GM19463 (cell line): Measurements from ENCODE around the gene TRIM9.

Experiments used
- ATAC-seq: cut with Tn5 transposase; IDR thresholded peaks from one replicate; pipeline ENCODE4 v1.9.1; 2021; ENCODE audit warnings: mild to moderate bottlenecking, moderate library complexity; ENCODE audit not compliant: unreplicated experiment

The TRIM9 gene

DNA sequence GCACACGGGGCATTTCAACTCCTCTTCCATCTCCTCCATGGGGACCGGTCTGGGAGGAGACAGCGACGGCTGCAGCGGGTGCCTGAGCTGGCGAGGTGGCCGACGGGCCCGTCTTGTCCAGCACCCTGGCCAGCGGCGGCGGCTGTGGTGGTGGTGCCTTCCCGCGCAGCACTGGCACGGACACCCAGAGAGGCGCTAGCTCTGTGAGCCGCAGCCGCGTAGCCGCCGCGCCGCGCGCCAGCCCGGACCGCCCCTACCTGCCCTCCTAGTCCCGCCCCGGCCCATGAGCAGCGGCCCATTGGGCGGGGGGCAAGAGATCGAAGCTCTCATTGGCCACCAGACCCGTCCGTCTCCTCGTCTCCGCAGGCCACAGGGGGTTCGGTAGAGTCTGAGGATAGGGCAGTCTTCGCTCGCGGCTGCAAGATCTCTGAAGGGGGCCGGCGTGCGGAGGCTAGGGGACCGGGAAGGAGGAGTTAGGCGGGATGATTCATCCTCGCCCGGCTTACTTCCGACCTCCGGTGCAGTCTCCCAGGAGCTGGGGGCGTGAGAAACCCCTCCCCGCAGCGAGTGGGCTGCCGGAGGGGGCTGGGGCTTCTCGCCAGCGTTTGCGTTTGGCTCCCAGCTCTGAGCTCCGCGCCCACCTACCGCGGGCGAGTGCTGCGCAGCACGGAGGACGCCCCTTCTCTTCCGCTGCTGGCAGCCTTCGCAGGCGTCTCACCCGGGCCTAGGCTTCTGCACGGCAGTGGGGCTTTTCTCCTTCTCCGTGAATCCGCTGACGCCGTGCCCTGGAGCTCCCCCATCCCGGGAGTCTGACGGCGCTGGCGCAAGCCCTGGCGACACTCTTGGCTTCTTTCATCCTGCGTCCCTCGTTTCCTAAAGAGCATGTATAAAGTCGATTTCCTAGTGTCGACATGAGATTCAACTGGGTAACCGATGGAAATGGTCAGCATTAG lies at the start of gene TRIM9:
Gene TRIM9 (minus strand): TSS at position 205 of the 953 bp plus-strand sequence. CDS start 166 bp downstream, at position 39.
- peak; percentile 99 for ATAC-seq

DNA sequence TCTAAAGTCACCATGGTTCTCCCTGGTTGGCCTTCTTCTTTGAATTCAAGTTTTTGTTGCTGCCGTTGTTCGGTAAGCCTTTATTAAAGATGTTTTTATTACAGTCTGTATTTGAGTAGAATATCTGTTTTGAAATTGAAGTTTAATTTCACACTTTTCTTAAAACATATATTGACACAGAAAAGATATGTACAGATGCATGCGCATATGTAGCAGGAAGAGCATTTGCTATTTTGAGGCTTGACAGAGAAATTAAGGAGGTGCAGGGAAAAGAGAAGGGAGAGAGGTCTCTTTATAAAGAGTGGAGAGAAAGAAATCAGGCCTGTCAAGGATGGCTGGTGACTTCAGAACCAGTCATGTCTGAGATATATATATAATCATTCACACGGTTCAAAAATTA lies 46.0 kb upstream of the TRIM9 start:
- no peak for ATAC-seq

DNA sequence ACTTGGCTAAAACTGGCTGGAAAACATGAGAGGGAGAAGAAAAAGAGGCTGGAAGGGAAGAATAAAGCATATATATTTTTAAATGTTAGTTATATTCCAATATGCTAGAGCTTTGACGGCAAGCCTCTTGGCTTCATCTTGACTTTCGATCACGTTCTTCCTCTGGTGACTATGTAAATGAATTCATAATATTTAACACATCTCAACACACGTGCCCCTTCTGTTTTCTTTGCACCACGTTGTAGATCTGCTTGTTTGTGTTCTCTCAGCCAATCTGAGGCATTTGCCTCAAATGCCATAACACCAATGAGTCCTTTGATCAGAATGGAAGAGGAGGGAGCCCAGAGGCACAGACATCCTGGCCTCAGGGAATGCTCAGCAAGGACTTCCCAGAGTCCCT lies 45.4 kb upstream of the TRIM9 start:
- no peak for ATAC-seq

DNA sequence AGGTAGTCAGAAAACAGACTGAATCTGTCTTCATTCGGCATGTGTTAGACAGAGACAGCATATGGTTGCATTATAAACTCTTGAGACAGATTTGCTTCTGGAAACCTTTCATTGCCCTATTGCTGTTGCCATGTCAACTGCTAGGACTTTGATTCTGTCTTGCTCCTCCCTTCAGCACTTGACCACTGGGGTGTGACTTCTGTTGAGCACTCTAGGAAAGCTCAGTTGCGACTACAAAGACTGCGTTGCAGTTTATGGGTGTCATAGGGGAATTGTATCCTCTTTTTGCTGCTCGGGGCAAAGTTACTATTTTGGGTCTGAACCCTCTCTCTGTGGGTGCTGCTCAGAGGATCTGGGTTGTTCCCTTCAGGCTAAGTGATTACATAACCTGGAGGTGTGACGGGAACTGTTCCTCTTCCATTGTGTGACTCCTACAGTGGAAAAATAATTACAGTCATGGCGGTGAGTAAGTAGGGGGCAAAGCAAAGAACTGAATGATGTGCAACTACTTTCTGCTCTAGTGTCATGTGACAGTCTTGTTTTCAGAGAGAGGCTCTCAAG lies 44.3 kb upstream of the TRIM9 start:
- ATAC-seq = no peak

DNA sequence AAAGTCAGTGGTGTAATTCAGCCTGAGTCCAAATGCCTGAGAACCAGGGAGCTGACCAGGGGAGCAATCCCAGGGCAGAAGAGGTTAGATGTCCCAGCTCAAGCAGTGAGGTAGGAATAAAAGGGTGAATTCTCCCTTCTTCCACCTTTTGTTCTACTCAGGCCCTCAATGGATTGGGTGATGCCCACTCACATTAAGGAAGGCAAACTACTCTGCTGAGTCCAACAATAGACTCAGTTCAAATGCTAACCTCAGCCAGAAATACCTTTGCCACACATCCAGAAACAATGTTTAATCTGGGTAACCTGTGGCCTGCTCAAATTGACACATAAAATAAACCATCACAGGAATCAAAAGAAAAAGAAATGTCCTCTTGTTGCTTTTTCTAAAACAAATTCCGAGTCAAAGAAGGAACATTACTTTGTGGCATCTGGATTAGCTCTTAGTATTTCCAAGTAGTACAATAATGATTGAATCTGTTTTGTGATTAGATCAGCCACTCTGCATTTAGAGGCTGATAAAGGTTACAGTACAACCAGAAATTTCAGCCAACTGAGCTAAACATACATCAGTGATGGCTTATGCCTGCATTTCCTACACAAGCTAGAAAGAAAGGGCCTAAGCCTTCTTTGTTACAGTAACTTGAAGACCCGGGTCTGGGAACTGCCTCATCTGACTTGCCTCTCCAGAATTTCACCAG lies 43.6 kb upstream of the TRIM9 start:
- ATAC-seq = no peak

DNA sequence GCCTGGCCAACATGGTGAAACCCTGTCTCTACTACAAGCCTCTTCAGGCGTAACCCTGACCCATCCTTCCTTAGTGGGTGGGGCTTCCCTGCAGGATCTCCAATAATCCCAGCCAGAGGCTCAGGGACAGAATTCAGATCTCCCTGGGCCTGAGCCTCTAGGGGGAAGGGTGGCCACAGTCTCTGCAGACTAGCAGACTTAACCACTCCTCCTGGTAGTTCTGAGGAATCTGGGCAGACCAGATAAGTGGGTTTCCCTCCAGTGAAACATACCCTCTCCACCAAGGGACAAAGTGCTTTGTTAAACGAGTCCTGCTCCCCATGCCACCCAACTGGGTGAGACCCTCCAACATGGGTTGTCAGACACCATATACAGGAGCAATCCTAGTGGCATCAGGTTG lies 36.6 kb upstream of the TRIM9 start:
- no peak for ATAC-seq

DNA sequence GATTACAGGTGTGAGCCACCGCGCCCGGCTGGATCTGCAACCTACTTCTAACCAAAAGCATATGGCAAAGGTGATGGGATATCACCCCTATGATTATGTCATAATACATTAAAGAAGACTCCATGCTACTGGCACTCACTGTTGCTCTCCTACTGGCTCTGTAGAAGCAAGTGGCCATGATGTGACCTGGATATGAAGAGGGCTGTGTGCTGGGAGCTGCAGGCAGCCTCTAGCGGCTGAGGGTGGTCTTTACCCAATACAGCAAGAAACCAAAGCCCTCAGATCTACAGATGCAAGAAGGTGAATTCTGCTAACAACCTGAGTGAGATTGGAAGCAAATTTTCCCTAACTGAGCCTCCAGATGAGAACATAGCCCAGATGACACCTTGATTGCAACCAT lies 34.2 kb upstream of the TRIM9 start:
- ATAC-seq = no peak

DNA sequence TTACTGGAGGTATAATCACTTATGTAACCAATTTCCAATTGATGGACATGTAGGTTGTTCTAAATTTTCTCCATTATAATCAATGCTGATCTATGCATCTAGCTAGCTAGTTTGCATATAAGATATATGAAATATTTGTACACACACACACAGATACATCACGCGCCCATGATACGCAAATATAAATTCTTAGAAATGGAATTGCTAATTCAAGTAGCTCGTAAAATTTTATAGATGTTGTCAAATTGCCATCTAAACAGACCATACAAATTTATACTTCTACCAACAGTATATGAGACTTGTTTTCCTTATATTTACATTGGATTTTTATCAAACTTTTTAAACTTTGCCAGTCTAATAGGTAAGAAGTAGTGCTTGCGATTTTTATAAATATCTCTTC lies 29.1 kb upstream of the TRIM9 start:
- ATAC-seq = no peak

DNA sequence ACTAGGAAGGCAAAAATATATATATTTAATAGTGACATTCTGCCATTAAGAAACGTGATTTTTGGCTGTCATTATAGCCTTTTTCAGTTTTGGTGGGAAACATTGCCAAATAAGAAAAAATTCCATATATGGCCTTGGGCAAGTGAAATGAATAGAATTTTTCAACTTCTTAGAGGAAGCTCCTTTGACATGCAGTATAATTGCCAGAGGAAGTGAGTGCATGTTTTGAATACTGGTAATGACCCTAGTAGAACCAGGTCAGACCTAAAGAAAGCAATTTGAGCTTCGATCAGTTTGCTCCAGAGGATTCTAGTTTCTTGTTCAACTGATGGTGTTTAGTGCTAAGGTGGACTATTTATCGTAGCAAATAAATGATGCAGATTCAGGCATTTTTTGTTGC lies 26.2 kb upstream of the TRIM9 start:
- no peak for ATAC-seq

DNA sequence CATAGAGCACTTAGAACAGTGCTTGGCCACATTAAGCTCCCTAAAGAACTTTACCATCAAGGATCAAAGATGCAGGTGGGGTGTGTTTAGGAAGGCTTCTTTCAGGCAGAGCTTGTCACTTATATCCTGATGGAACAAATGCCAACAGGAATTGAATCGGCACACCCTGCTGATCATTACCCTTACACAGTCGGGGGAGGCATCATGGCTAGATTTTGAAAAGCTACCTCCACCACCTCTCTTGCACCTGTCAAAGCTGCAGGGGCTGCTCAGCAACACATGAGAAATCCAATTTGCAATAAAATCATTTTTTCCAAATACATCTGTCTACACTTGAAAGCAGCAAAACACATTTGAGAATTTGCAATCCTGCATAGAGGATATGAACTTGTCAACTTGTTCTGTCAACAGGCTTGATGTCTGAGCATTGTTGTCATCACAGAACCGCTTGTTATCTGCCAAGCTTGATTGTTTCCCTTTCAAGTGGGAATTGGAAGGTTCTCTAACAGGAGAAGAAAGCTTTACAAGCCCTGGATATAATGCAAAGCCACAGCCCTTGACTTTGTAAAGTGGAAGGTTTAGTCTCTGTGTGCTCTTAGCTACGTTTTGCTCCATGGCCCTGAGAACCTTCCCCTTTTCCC lies 24.6 kb upstream of the TRIM9 start:
- no peak for ATAC-seq

DNA sequence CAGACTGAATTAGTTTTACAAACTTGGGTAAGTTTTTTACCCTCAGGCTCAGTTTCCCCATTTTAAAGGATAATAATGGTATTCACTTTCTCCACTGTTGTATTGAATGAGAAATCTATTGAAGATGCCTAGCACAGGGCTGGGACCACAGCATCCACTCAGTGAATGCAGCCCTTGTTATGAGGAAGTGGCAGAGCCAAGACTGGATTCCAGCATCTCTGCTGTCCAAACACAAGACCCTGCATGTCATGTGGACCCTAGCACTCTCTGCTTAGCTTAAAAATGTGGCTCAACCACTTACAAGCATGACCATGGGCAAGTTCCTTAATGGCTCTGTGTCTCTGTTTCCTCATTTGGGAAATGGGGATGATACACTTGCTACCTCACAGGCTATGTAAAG lies 24.1 kb upstream of the TRIM9 start:
- ATAC-seq = no peak

DNA sequence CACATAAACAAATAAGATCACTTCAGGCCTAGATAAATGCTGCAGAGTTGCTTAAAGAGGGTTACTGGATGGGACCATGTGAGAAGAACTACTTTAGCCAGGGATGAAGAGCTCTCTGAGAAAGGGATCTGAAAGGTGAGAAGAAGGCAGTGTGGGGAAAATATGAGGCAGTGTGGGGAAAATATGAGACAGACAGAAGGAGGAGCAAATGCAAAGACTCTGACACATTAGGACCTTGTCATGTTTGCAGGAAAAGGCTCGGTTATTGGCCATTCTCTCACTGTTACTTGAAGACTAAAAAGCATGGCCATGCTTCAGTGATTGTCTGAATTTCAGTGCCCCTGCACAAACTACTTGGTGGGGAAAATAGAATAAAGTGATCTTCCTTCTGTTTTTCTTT lies 22.7 kb upstream of the TRIM9 start:
- no peak for ATAC-seq

DNA sequence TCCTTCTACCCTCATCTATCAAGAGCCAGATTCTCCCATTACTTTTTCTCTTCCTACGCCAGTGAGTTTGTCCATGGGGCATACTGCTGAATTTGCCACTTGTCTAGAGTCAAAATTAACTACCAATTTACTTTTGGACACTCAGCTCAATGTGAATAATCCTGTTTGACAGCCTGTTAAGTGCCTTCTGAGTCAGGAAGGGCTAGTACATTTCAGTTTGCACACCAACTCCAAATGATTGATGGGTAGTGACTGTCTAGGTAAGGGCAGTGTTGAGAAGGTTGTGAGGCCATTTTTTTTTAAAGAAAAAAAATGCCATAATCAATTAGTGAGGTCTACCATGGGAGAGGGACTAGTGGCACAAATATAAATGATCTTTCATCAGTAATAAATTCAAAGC lies 21.8 kb upstream of the TRIM9 start:
- no peak for ATAC-seq

DNA sequence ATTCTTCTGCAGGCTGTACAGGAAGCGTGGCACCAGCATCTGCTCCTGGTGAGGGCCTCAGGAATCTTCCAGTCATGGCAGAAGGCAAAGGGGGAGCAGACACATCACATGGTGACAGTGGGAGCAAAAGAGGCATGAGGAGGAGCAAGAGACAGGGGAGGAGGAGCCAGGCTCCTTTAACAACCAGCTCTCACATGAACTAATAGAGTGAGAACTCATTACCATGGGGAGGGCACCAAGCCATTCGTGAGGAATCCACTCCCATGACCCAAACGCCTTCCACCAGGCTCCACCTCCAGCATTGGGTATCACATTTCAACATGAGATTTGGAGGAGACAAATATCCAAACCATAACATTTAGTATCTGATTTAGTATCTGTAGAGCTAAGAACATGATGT lies 14.7 kb upstream of the TRIM9 start:
- ATAC-seq = no peak

DNA sequence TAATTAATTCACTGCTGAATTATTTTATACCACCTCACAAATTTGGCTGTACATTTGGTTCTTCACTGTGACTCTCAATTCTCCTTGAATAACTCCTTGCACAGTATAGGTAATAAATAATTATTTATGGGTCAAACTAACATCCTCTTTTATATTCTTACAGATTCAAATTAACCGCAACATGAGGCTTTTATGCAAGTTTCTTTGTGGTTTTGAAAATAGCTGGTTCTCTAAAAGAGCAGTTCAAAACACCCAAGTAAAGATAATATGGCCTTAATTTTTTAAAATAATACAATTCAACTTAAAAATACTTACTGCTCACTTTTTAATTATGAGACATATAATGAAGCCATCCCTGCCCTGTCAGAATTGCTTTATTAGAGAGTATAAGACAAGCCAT lies 12.9 kb upstream of the TRIM9 start:
- no peak for ATAC-seq

DNA sequence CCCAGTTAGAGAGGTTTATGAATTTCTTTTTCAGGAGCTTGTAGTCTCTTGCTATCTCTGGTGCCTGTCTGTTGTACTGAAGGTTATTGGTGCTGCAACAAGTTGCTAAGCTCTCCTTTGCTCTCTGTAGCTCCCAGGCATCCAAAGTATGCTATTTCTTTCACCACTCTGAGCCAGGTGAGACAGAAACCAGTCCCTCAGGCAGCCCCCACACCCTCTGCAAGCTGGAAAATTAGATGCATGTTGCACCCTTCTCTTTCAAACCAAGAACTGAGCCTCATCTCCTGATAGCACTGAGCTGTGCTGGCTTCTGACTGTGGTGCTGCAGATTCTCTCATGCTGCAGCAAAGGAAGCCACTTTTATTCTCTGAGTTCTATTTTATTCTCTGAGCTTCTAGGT lies 9.6 kb upstream of the TRIM9 start:
- no peak for ATAC-seq

DNA sequence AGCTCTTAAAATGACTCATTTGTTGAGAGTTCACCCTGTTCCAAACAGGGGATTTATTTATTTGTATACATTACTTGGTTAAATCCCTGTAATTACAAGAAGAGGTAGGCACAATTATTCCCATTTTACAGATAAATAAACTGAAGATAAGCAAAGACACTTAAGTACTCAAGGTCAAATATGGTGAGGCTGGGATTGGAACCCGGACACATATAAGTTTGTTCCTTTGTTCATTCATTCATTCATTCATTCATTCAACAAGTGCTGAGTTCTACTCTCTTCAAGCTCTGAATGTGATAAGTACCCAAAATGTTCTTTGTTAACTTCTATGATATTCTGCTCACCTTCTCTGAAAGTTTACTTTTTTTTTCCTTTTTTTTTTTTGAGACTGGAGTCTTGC lies 2.4 kb upstream of the TRIM9 start:
- no peak for ATAC-seq

DNA sequence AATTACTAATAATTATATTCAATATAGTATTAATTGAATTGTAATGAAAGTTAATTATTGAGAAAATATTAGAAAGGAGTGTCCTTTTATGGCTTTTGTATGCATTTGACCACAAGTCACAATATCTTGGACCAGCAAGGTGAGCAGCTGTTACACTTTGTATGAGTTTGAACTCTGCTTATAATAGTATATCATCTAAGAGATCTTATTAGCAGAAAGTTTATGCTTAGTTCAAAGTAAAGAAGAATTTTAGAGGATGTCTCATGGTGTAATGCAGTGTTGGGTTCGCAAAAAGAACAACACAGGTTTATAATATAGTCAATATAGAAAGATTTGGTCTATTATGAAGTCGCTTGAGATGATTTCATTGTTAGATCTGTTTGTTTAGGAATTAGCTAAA lies 2.0 kb upstream of the TRIM9 start:
- ATAC-seq = no peak

DNA sequence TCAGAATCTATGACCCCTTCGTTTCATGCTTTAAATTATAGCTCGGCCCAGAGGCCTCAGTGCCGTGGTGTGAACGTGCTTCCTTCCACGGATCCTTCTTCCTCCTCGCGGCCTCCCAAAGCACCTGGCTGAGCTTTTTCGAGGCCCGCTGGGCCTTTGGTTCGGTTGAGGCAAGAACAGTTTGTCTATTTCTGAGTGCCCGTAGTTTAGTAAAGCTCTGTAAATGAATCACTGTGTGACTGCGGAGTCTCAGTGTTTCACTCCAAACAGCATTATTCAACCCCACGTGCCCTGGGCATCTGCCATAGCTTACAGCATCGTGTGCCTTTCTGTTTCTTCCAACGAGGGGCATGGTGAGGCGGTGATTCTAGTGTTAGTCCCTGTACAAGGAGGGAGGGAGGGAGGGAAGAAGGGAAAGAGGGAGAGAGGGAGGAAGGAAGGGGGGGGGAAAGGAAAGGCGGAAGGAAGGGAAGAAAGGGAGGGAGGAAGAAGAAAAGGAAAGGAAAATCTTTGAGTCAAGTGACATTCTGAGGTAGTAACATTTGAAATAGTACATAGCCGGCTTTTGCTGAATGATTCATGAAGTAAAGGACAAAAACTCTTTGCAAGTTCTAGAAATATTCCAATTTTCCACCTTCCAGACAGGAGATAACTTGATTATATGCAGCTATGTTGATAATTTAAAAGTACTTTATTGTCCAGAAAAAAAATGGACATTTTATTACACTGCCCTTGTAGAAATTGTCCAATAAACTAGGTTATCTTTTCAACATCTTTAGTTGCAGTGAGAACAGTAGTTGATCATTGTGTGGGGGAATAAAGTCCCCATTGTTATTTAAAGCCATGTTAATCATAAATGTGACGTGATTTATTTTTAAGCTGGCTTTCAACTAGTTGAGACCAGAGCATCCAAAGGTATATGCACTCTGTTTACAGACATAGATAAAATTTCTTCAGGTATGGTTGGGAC lies 1.2 kb upstream of the TRIM9 start:
- ATAC-seq = no peak

DNA sequence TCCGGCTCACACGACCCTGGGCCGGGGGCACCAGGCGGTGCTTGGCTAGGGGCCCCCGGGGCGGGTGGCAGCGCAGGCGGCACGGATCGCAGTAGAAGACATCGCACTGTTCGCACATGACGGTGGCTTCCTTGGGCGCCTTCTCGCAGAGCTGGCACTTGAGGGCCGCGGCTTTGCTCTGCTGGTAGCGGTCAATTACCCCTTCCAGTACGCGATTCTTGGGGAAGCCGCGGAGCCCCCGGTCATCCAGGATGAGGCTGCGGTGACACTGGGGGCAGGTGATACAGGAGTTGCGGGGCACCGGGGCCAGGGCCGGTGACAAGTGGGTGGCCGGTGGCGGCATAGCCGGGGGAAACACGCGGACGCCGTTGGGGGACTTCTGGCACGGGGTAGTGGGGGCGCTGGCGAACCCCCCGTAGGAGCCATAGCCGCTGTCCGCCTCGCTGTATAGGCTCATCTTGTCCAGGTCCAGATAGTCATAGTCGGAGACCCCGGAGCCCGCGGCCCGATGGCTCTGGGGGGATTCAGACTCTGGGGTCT lies 553 bp downstream of the TRIM9 start:
- ATAC-seq = no peak
